Measurements from ENCODE around the gene PLEKHM3. TPM values are rescaled to one million over a fixed set of nuclear protein-coding genes. Genes with fewer than 3 reads are reported as not detected.

PLEKHM3 gene
- total RNA-seq, 1 donor: 13.8 TPM

- no peak for DNase-seq (ENCODE audit: low read depth)
- H3K4me3 ChIP-seq (ENCODE audit: low read depth, low read length): no peak overlapping the region
- TF ChIP-seq CTCF (IDR thresholded peaks at IDR 0.05; ENCODE audit: insufficient read depth, low read depth, low read length): no peak
Observed at GRCh38 chr2:208046686-208047085, 21.4 kb upstream of the PLEKHM3 start.

GRCh38 chr2:208042450-208042849 lies 17.1 kb upstream of the PLEKHM3 start:
- H3K4me3 ChIP-seq (ENCODE audit: low read depth, low read length): no peak overlapping the region
- TF ChIP-seq CTCF (IDR thresholded peaks at IDR 0.05; ENCODE audit: insufficient read depth, low read depth, low read length): no peak
- DNase-seq (ENCODE audit: low read depth): no peak

DNA sequence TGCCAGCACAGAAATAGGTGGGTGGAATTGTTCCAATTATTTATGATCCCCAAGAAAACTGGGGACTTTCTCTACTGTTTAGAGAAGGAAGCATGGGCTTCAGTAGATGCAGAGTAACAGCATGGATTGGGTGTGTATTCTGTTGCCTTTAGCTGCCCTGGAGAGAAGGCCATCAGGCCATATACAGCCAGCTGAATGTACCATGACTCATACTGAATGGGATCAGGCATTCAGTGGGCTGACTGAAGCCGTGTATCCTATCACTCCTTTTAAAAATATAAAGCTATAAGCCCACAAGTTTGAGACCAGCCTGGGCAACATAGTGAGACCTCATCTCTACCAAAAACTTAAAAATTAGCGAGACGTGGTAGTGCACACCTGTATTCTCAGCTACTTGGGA lies 16.7 kb upstream of the PLEKHM3 start:
- no peak for DNase-seq (ENCODE audit: low read depth)
- no peak overlapping the region for H3K4me3 ChIP-seq (ENCODE audit: low read depth, low read length)
- no peak for TF ChIP-seq CTCF (IDR thresholded peaks at IDR 0.05; ENCODE audit: insufficient read depth, low read depth, low read length)

GRCh38 chr2:208040199-208041171 lies 15.2 kb upstream of the PLEKHM3 start:
- no peak overlapping the region for H3K4me3 ChIP-seq (ENCODE audit: low read depth, low read length)
- peak; percentile 76 for DNase-seq (ENCODE audit: low read depth)
- peak; percentile 86 for TF ChIP-seq CTCF (IDR thresholded peaks at IDR 0.05; ENCODE audit: insufficient read depth, low read depth, low read length)

DNA sequence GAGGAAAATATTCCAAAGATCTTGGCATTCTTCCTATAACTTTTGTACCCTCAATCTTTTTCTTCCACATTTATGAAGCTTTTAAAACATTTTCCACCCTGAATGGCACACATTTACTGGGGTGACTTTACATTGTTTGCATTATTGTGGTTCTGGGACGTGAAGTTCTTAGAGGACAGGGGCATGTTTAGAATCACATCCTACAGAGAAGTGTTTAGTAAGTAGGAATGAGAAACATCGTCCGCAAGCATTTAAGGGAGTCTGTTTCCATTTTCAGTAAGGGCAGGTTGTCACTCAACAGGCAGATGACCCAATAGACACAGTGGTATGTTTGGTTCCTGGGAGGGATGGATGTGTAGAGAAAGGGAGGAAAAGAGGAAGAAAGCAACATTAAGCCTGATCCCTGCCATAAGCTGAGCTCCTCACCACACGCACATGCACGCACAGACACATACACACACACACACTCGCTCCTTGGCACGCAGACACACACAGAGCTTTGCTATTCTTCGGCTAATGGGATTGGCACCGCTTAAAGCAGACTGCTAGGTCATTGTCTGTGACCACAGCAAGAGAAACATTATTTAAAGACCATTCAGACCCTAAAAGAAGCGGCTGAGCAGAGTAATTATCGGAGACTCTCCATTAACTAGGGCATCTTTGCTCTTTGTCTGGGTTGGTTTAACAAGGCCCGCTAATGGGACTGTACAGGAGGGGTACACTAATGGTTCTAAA lies 14.2 kb upstream of the PLEKHM3 start:
- TF ChIP-seq CTCF (IDR thresholded peaks at IDR 0.05; ENCODE audit: insufficient read depth, low read depth, low read length): no peak
- DNase-seq (ENCODE audit: low read depth): no peak
- no peak overlapping the region for H3K4me3 ChIP-seq (ENCODE audit: low read depth, low read length)

DNA sequence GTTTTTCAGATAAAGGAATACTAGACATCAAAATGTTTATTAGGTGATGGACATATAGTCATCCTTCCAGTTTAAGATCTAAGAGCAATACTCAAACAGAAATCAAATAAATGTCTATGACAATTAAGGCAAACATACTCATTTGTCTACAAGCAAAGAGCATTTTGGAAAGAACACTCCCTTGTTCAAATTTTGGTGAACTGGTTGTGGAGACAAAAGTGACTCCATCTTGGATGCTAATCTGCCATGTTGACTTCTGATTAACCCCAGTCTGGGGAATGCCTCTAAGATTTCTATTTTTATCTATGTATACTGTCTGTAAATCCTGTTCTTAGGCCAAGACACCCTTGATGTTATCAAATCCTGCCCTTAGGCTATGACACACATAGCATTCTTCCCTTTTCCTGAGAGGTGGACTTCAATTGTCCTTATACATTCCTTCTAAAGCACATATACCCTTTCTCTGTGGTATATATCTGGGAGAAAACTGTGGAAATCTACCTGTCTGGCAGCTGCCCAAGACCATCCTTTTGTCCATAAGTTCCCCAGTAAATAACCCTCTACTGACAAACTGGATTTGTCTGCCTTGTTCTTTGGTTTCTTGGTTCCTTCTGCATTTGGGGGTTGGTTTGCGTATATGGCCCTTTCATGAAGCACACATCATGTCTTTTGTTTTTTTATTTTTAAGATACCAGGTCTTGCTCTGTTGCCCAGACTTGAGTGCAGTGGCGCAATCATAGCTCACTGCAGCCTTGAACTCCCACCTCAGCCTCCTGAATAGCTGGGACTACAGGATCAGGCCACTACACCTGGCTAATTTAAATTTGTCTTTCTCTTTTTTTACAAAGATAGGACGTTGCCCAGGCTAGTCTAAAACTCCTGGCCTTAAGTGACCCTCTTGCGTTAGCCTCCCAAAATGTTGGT lies 12.5 kb upstream of the PLEKHM3 start:
- no peak for TF ChIP-seq CTCF (IDR thresholded peaks at IDR 0.05; ENCODE audit: insufficient read depth, low read depth, low read length)

More for the DNA sequence above, 12.5 kb upstream of the PLEKHM3 start:
- no peak overlapping the region for H3K4me3 ChIP-seq (ENCODE audit: low read depth, low read length)
- DNase-seq (ENCODE audit: low read depth): no peak
